H1 (cell line): ENCODE measurements around the gene CRADD. TPM values are rescaled to one million over a fixed set of nuclear protein-coding genes. Genes with fewer than 3 reads are reported as not detected.

Experiments used
- CTCF ChIA-PET: fragments of 300-600 bp; sonication (Branson Sonifier 250); formaldehyde crosslinking; loops from one replicate; lab custom pipeline; 2021; ENCODE audit not compliant: partially characterized antibody; lab: Charles Lee
- POLR2A ChIA-PET: fragments of 300-600 bp; sonication (Branson Sonifier 250); formaldehyde crosslinking; loops from one replicate; lab custom pipeline; 2021; ENCODE audit warnings: inconsistent platforms; ENCODE audit not compliant: partially characterized antibody; lab: Charles Lee
- DNase-seq, 2 experiments: peaks; one replicate each; pipeline versions ENCODE4 v3.0.0 to v3.0.0-alpha.2; 2010 to 2022; ENCODE audit warnings: low spot score in 2 of 2, low read depth in 1 of 2, mixed read lengths in 1 of 2
- FAIRE-seq: peaks from 2 replicates; lab custom pipeline; 2011; peaks lifted over from hg19 to GRCh38; lab: Jason Lieb, UNC
- H2AFZ ChIP-seq: 2 replicates; pipeline ENCODE4 v1.8.1; 2012; ENCODE audit warnings: low read length, inconsistent platforms
- H2AK5ac ChIP-seq: 2 replicates; pipeline ENCODE4 v1.6.1; 2013; ENCODE audit warnings: low read depth, low read length
- H2BK120ac ChIP-seq: replicated peaks from 2 replicates; pipeline ENCODE3; 2013; ENCODE audit warnings: low read depth, low read length, inconsistent platforms
- H2BK12ac ChIP-seq: 2 replicates; pipeline ENCODE4 v1.6.1; 2013; ENCODE audit warnings: low read depth, low read length
- H2BK15ac ChIP-seq: 2 replicates; pipeline ENCODE4 v1.6.1; 2013; ENCODE audit warnings: low read length
- H2BK20ac ChIP-seq: 2 replicates; pipeline ENCODE4 v1.6.1; 2013; ENCODE audit warnings: low read length
- H2BK5ac ChIP-seq: 2 replicates; pipeline ENCODE4 v1.6.1; 2013; ENCODE audit warnings: low read depth, low read length
- H3K14ac ChIP-seq: 2 replicates; pipeline ENCODE4 v1.6.1; 2013; ENCODE audit warnings: inconsistent platforms; ENCODE audit not compliant: insufficient read length
- H3K18ac ChIP-seq: 2 replicates; pipeline ENCODE4 v1.6.1; 2013; ENCODE audit warnings: low read length; ENCODE audit errors: extremely low read depth
- H3K23ac ChIP-seq: 2 replicates; pipeline ENCODE4 v1.6.1; 2013; ENCODE audit warnings: inconsistent platforms; ENCODE audit not compliant: insufficient read length
- H3K23me2 ChIP-seq: 2 replicates; pipeline ENCODE4 v1.6.1; 2013; ENCODE audit warnings: low read depth, low read length
- H3K27ac ChIP-seq: 2 replicates; pipeline ENCODE4 v1.6.1; 2011; ENCODE audit warnings: low read depth, low read length, inconsistent platforms
- H3K27me3 ChIP-seq, 4 experiments: replicated peaks in 1 of 4; 1 replicate in 1 of 4; 2 replicates in 3 of 4; pipeline versions ENCODE4 v1.6.1 to v1.8.1; 2011 to 2013; ENCODE audit warnings: low read length in 3 of 4, mild to moderate bottlenecking in 3 of 4, inconsistent platforms in 2 of 4, mixed read lengths in 2 of 4, moderate library complexity in 1 of 4; ENCODE audit not compliant: control insufficient read depth in 3 of 4, insufficient read depth in 3 of 4; ENCODE audit errors: extremely low read depth in 1 of 4
- H3K36me3 ChIP-seq, 4 experiments: 2 replicates each; pipeline versions ENCODE4 v1.6.1 to v1.8.1; 2011 to 2013; ENCODE audit warnings: mild to moderate bottlenecking in 4 of 4, low read length in 3 of 4, moderate library complexity in 2 of 4, control low read depth in 1 of 4, inconsistent platforms in 1 of 4; ENCODE audit not compliant: insufficient read depth in 4 of 4, control insufficient read depth in 2 of 4
- H3K4ac ChIP-seq: replicated peaks from 2 replicates; pipeline ENCODE3; 2013; ENCODE audit warnings: low read length, low read depth, mixed read lengths, inconsistent platforms; ENCODE audit not compliant: insufficient read length
- H3K4me1 ChIP-seq, 4 experiments: replicated peaks in 1 of 4; 1 replicate in 1 of 4; 2 replicates in 3 of 4; pipeline versions ENCODE4 v1.6.1 to v1.8.1; 2011 to 2013; ENCODE audit warnings: low read length in 3 of 4, inconsistent platforms in 2 of 4, mixed read lengths in 1 of 4; ENCODE audit not compliant: insufficient read depth in 4 of 4, control insufficient read depth in 3 of 4
- H3K4me2 ChIP-seq, 2 experiments: 2 replicates each; pipeline versions ENCODE4 v1.6.1 to v1.8.1; 2011 to 2013; ENCODE audit warnings: low read depth in 2 of 2, low read length in 2 of 2, control low read depth in 1 of 2, inconsistent platforms in 1 of 2, mild to moderate bottlenecking in 1 of 2; ENCODE audit not compliant: insufficient read depth in 1 of 2
- H3K4me3 ChIP-seq, 4 experiments: fragments of 200-600, 300-600 bp in 1 of 4; sonication (generic), shearing (Covaris generic), sonication (Bioruptor Twin) in 1 of 4; 2 replicates each; pipeline versions ENCODE4 v1.5.1 to v1.8.1; 2011 to 2016; ENCODE audit warnings: low read length in 4 of 4, low read depth in 3 of 4, control low read depth in 2 of 4, inconsistent platforms in 2 of 4, mild to moderate bottlenecking in 2 of 4, mixed read lengths in 1 of 4, moderate library complexity in 1 of 4; ENCODE audit not compliant: insufficient read depth in 2 of 4; ENCODE audit errors: extremely low read depth in 1 of 4
- H3K56ac ChIP-seq: replicated peaks from 2 replicates; pipeline ENCODE3; 2013; ENCODE audit warnings: low read depth, mild to moderate bottlenecking, mixed read lengths, low read length, inconsistent platforms; ENCODE audit not compliant: insufficient read length
- H3K79me1 ChIP-seq: 2 replicates; pipeline ENCODE4 v1.6.1; 2013; ENCODE audit warnings: low read depth, low read length, control low read depth
- H3K79me2 ChIP-seq, 2 experiments: 2 replicates each; pipeline versions ENCODE4 v1.6.1 to v1.8.1; 2012 to 2013; ENCODE audit warnings: low read length in 2 of 2, mild to moderate bottlenecking in 2 of 2, inconsistent platforms in 1 of 2; ENCODE audit not compliant: insufficient read depth in 2 of 2, control insufficient read depth in 1 of 2
- H3K9ac ChIP-seq, 4 experiments: replicated peaks in 1 of 4; 1 replicate in 1 of 4; 2 replicates in 3 of 4; pipeline versions ENCODE4 v1.6.1 to v1.8.1; 2011 to 2013; ENCODE audit warnings: low read depth in 3 of 4, low read length in 3 of 4, control low read depth in 2 of 4, mild to moderate bottlenecking in 2 of 4, moderate library complexity in 2 of 4, inconsistent platforms in 1 of 4; ENCODE audit errors: extremely low read depth in 1 of 4
- H3K9me3 ChIP-seq, 2 experiments: 2 replicates each; pipeline versions ENCODE4 v1.6.1 to v1.8.1; 2012 to 2013; ENCODE audit warnings: mild to moderate bottlenecking in 2 of 2, moderate library complexity in 2 of 2, control low read depth in 1 of 2, inconsistent platforms in 1 of 2, low read depth in 1 of 2, low read length in 1 of 2, mixed read lengths in 1 of 2; ENCODE audit not compliant: insufficient read depth in 2 of 2
- H4K20me1 ChIP-seq, 2 experiments: replicated peaks in 1 of 2; 2 replicates each; pipeline versions ENCODE3 to v1.8.1; 2011 to 2013; ENCODE audit warnings: inconsistent platforms in 2 of 2, low read length in 2 of 2, mild to moderate bottlenecking in 1 of 2; ENCODE audit not compliant: insufficient read depth in 2 of 2, control insufficient read depth in 1 of 2
- H4K5ac ChIP-seq: 2 replicates; pipeline ENCODE4 v1.6.1; 2013; ENCODE audit warnings: low read length, low read depth, mixed read lengths, inconsistent platforms; ENCODE audit not compliant: insufficient read length
- H4K8ac ChIP-seq: 2 replicates; pipeline ENCODE4 v1.8.0; 2013; ENCODE audit warnings: mild to moderate bottlenecking, moderate library complexity, low read length, inconsistent platforms; ENCODE audit not compliant: insufficient read depth; ENCODE audit errors: extremely low read depth
- H4K91ac ChIP-seq: replicated peaks from 2 replicates; pipeline ENCODE3; 2013; ENCODE audit warnings: low read length, mixed read lengths, inconsistent platforms; ENCODE audit not compliant: insufficient read length
- ASH2L ChIP-seq: fragments of 200-600, 300-600 bp; sonication (generic); IDR thresholded peaks from one replicate; pipeline ENCODE4 v1.7.1; 2017; ENCODE audit warnings: low read length
- HDAC2 ChIP-seq, 2 experiments: fragments of 300-600 bp in 1 of 2; sonication (generic) in 1 of 2; IDR thresholded peaks; 2 replicates each; pipeline ENCODE4 v1.6.1; 2011 to 2012; ENCODE audit warnings: low read depth in 2 of 2, low read length in 2 of 2, mild to moderate bottlenecking in 2 of 2, moderate library complexity in 2 of 2, borderline replicate concordance in 1 of 2, inconsistent platforms in 1 of 2
- WGBS, 2 experiments: shearing (Covaris generic) in 1 of 2; methylation state at CpG; one replicate each; pipeline versions ENCODE4 v1.1.6 to v1.1.7; 2013 to 2015; ENCODE audit warnings: low lambda C conversion rate in 2 of 2, mixed read lengths in 2 of 2, inconsistent platforms in 1 of 2, low coverage in 1 of 2, missing lambda C conversion rate in 1 of 2; ENCODE audit not compliant: insufficient replicate concordance in 2 of 2, insufficient coverage in 1 of 2, insufficient read length in 1 of 2; ENCODE audit errors: extremely low coverage in 1 of 2, missing lambda C conversion rate in 1 of 2; 5-methylcytosine and 5-hydroxymethylcytosine counted together
- polyA plus RNA-seq, 7 experiments: library from polyadenylated mRNA; depleted of rRNA in 3 of 7; stranded (reverse) in 5 of 7; unstranded in 2 of 7; fragments of >200 nt in 5 of 7; fragments of 200-250 nt in 2 of 7; gene quantifications; 1 replicate in 5 of 7; 2 replicates in 1 of 7; 4 replicates in 1 of 7; pipeline versions ENCODE4 v1.2.1 to v1.2.3, GENCODE V29; 2011 to 2013; ENCODE audit warnings: missing spikeins in 2 of 7, mixed read lengths in 2 of 7
- total RNA-seq: library from RNA; stranded (reverse); fragmentation: NEBNext Ultra II Directional; extraction: Animal tissue kit (Norgen Biotek cat#: 25700); gene quantifications from 2 replicates; pipeline ENCODE4 v1.2.1, GENCODE V29; 2021

The CRADD gene
- total and polyA plus RNA-seq, 2 of the 8 experiments (the other 6 are each of a cell fraction or from before 2014, with no cell fraction given): 8.1 to 15.4 TPM

GRCh38 chr12:93699271-93700145 is 22.3 kb downstream of the CRADD start:
- peak overlapping the region; percentile 21; the same call in 1 of the 2 replicates for H2BK5ac ChIP-seq
- no peaks in the 10 kb centered on the region for H3K9me3 ChIP-seq
- H4K5ac ChIP-seq: peak overlapping the region; percentile 55
- peak overlapping the region; percentile 68 for H2BK12ac ChIP-seq
- FAIRE-seq: no peak
- peak overlapping the region; percentile 30 to 32 for H3K4me2 ChIP-seq
- H2AK5ac ChIP-seq: peak overlapping the region; percentile 18; the same call in 1 of the 2 replicates
- H4K20me1 ChIP-seq: no peaks in the 10 kb centered on the region
- H4K91ac ChIP-seq: no peak overlapping the region
- H2AFZ ChIP-seq: no peak overlapping the region
- H4K8ac ChIP-seq: no peak overlapping the region
- no peak for DNase-seq
- peak overlapping the region; percentile 68; the same call in 1 of the 2 replicates for H2BK20ac ChIP-seq
- no peaks in the 10 kb centered on the region; the same call in 1 of the 2 replicates for H3K79me1 ChIP-seq
- H3K23ac ChIP-seq: no peak overlapping the region
- no peaks in the 10 kb centered on the region; the same call in 1 of the 2 replicates for H3K23me2 ChIP-seq
- H3K4me1 ChIP-seq: peaks cover 7 to 21% (median 12%) of the 10 kb centered on the region in 4 experiments; a peak in 5 of 7 replicates
- no peak overlapping the region; the same call in 1 of the 2 replicates for H3K18ac ChIP-seq
- WGBS, 2 experiments: 45% methylated on average over 9 of the region's 9 CpGs; no CpG with 5 or more reads in 1 of the 2 experiments
- H2BK120ac ChIP-seq: peak overlapping the region; percentile 2
- ChIA-PET POLR2A (interaction anchor here (0.7 to 2.1 kb wide), 7 partner anchors 17 to 320 kb away, joined by 3 to 10 read pairs (median 5); partner anchors contain the start of genes CRADD and SOCS2), CTCF (interaction anchor here (0.7 to 1.1 kb wide), 2 partner anchors 15 to 402 kb away, joined by 3 read pairs; no protein-coding TSS in a partner anchor)
- H2BK15ac ChIP-seq: no peak overlapping the region
- no peak overlapping the region for H3K9ac ChIP-seq
- no peak overlapping the region for H3K56ac ChIP-seq
- H3K14ac ChIP-seq: no peak overlapping the region
- no peak overlapping the region for H3K4ac ChIP-seq
- H3K27ac ChIP-seq: peak overlapping the region; percentile 30; the same call in 1 of the 2 replicates
- H3K27me3 ChIP-seq: no peaks in the 10 kb centered on the region
- H3K79me2 ChIP-seq: no peaks in the 10 kb centered on the region
- H3K4me3 ChIP-seq: peak overlapping the region in 1 of 4 experiments; percentile 13; a peak in 1 of 8 replicates
- no peaks in the 10 kb centered on the region for H3K36me3 ChIP-seq
- TF ChIP-seq ASH2L (peak; percentile 23), HDAC2 (IDR thresholded peaks at IDR 0.05; ENCODE audit: borderline replicate concordance in 1 of 2, low read depth in 2 of 2, low read length in 2 of 2) (0 out of 4 replicates have a peak, but pooled peaks of 1 of the 2 experiments have one; percentile 18)
